ENCODE results near the gene FAAH.

Gene FAAH

GRCh38 chr1:46436844-46437243 is 42.7 kb downstream of the FAAH start:
- Histone ChIP-seq H3K4me3 (replicated peaks; ENCODE audit: low read depth, low read length) (no peak overlapping the region), H3K27me3 (replicated peaks; ENCODE audit: control insufficient read depth, insufficient read depth, low read length) (no peaks in the 10 kb centered on the region; the same call in none of the 2 replicates), H3K36me3 (ENCODE audit: control insufficient read depth, insufficient read depth, low read length) (no peaks in the 10 kb centered on the region)
- DNase-seq (ENCODE audit: extremely low read depth, insufficient read length): no peak
- TF ChIP-seq, protein P1, sequence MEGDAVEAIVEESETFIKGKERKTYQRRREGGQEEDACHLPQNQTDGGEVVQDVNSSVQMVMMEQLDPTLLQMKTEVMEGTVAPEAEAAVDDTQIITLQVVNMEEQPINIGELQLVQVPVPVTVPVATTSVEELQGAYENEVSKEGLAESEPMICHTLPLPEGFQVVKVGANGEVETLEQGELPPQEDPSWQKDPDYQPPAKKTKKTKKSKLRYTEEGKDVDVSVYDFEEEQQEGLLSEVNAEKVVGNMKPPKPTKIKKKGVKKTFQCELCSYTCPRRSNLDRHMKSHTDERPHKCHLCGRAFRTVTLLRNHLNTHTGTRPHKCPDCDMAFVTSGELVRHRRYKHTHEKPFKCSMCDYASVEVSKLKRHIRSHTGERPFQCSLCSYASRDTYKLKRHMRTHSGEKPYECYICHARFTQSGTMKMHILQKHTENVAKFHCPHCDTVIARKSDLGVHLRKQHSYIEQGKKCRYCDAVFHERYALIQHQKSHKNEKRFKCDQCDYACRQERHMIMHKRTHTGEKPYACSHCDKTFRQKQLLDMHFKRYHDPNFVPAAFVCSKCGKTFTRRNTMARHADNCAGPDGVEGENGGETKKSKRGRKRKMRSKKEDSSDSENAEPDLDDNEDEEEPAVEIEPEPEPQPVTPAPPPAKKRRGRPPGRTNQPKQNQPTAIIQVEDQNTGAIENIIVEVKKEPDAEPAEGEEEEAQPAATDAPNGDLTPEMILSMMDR (IDR thresholded peaks at IDR 0.05; ENCODE audit: insufficient read depth, low read length, poor library complexity, severe bottlenecking): no peak

GRCh38 chr1:46437723-46438122 is 43.6 kb downstream of the FAAH start:
- Histone ChIP-seq H3K4me3 (replicated peaks; ENCODE audit: low read depth, low read length) (no peak overlapping the region), H3K36me3 (ENCODE audit: control insufficient read depth, insufficient read depth, low read length) (no peaks in the 10 kb centered on the region), H3K27me3 (replicated peaks; ENCODE audit: control insufficient read depth, insufficient read depth, low read length) (no peaks in the 10 kb centered on the region; the same call in none of the 2 replicates)
- DNase-seq (ENCODE audit: extremely low read depth, insufficient read length): no peak
- TF ChIP-seq, protein P1 (IDR thresholded peaks at IDR 0.05; ENCODE audit: insufficient read depth, low read length, poor library complexity, severe bottlenecking): no peak

GRCh38 chr1:46438346-46438745 is 44.2 kb downstream of the FAAH start:
- no peak for DNase-seq (ENCODE audit: extremely low read depth, insufficient read length)
- Histone ChIP-seq H3K4me3 (replicated peaks; ENCODE audit: low read depth, low read length) (no peak overlapping the region), H3K36me3 (ENCODE audit: control insufficient read depth, insufficient read depth, low read length) (no peaks in the 10 kb centered on the region), H3K27me3 (replicated peaks; ENCODE audit: control insufficient read depth, insufficient read depth, low read length) (no peaks in the 10 kb centered on the region; the same call in none of the 2 replicates)
- TF ChIP-seq, protein P1 (IDR thresholded peaks at IDR 0.05; ENCODE audit: insufficient read depth, low read length, poor library complexity, severe bottlenecking): no peak

DNA sequence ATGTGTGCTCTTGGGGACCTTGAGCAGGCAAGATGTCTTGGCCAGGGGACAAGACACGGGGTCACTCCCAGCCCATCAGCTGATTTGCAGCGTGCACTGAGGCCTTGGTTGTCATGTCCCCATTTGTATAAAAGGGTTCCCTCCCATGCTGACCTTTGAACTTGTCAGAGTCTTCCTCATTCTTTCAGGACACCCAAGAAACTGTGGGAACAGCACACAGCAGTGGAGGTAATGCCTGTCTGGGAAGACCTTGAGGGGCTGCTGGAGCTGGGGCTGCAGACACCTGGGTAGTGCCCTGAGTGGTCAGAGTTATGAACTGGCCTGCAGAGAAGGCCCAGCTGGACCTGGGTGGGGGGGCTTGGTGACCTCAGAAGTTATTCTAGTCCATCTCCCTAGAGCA is 46.4 kb downstream of the FAAH start:
- Histone ChIP-seq H3K36me3 (ENCODE audit: control insufficient read depth, insufficient read depth, low read length) (no peaks in the 10 kb centered on the region), H3K4me3 (replicated peaks; ENCODE audit: low read depth, low read length) (no peak overlapping the region), H3K27me3 (replicated peaks; ENCODE audit: control insufficient read depth, insufficient read depth, low read length) (peaks cover 3% of the 10 kb centered on the region)
- DNase-seq (ENCODE audit: extremely low read depth, insufficient read length): no peak
- TF ChIP-seq, protein P1 (IDR thresholded peaks at IDR 0.05; ENCODE audit: insufficient read depth, low read length, poor library complexity, severe bottlenecking): no peak

GRCh38 chr1:46442317-46443161 is 48.4 kb downstream of the FAAH start:
- Histone ChIP-seq H3K4me3 (replicated peaks; ENCODE audit: low read depth, low read length) (peak overlapping the region; percentile 44), H3K36me3 (ENCODE audit: control insufficient read depth, insufficient read depth, low read length) (no peaks in the 10 kb centered on the region), H3K27me3 (replicated peaks; ENCODE audit: control insufficient read depth, insufficient read depth, low read length) (peaks cover 7% of the 10 kb centered on the region)
- TF ChIP-seq, protein P1 (IDR thresholded peaks at IDR 0.05; ENCODE audit: insufficient read depth, low read length, poor library complexity, severe bottlenecking): peak; percentile 93
- DNase-seq (ENCODE audit: extremely low read depth, insufficient read length): peak; percentile 70
